DOHH2 (cell line): ENCODE measurements around the gene MEDAG.

ENCODE experiments used
- H3F3A ChIP-seq: fragments of 200-600 bp; sonication (generic), shearing (Covaris generic); 2 replicates; pipeline ENCODE4 v1.6.0; 2016; ENCODE audit warnings: antibody characterized with exemption, mild to moderate bottlenecking; ENCODE audit not compliant: control insufficient read depth, insufficient read depth
- H3K27ac ChIP-seq: fragments of 200-600 bp; sonication (generic); 2 replicates; pipeline ENCODE4 v1.5.1; 2014; ENCODE audit warnings: low read depth, mild to moderate bottlenecking, low read length, moderate library complexity
- H3K27me3 ChIP-seq: fragments of 200-600 bp; sonication (generic); 2 replicates; pipeline ENCODE4 v1.6.1; 2014; ENCODE audit warnings: mild to moderate bottlenecking, low read length, mixed read lengths; ENCODE audit not compliant: control insufficient read depth
- H3K36me3 ChIP-seq: fragments of 200-600 bp; sonication (generic); 2 replicates; pipeline ENCODE4 v1.6.1; 2014; ENCODE audit warnings: mild to moderate bottlenecking, low read length, moderate library complexity, mixed read lengths; ENCODE audit not compliant: control insufficient read depth
- H3K4me1 ChIP-seq: fragments of 200-600 bp; sonication (generic); 2 replicates; pipeline ENCODE4 v1.6.1; 2014; ENCODE audit warnings: mild to moderate bottlenecking, low read length, mixed read lengths; ENCODE audit not compliant: control insufficient read depth
- H3K4me2 ChIP-seq: fragments of 200-600 bp; sonication (generic); 2 replicates; pipeline ENCODE4 v1.6.0; 2014; ENCODE audit warnings: mild to moderate bottlenecking, low read length, moderate library complexity
- H3K4me3 ChIP-seq: fragments of 200-600 bp; sonication (generic); 2 replicates; pipeline ENCODE4 v1.5.1; 2014; ENCODE audit warnings: mild to moderate bottlenecking, low read length, mixed read lengths
- H3K79me2 ChIP-seq: fragments of 200-600 bp; sonication (generic); 2 replicates; pipeline ENCODE4 v1.6.1; 2014; ENCODE audit warnings: mild to moderate bottlenecking, low read length, mixed read lengths; ENCODE audit not compliant: control insufficient read depth
- H3K9me2 ChIP-seq: fragments of 200-600 bp; sonication (generic); replicated peaks from 2 replicates; pipeline ENCODE4 v1.6.1; 2014; ENCODE audit warnings: mild to moderate bottlenecking, low read length, mixed read lengths; ENCODE audit not compliant: control insufficient read depth
- H3K9me3 ChIP-seq: fragments of 200-600 bp; sonication (generic); 2 replicates; pipeline ENCODE4 v1.6.1; 2014; ENCODE audit warnings: antibody characterized with exemption, low read length, mixed read lengths; ENCODE audit not compliant: control insufficient read depth, insufficient read depth
- H4K20me1 ChIP-seq: fragments of 200-600 bp; sonication (generic); 2 replicates; pipeline ENCODE4 v1.6.0; 2014; ENCODE audit warnings: low read depth, mild to moderate bottlenecking, antibody characterized with exemption, low read length, moderate library complexity; ENCODE audit not compliant: control insufficient read depth, insufficient read depth
- EZH2phosphoT487 ChIP-seq: fragments of 200-600 bp; sonication (generic); IDR thresholded peaks from 2 replicates; pipeline ENCODE4 v1.6.1; 2017; ENCODE audit warnings: borderline replicate concordance, mild to moderate bottlenecking, antibody characterized with exemption, low read length, moderate library complexity, mixed read lengths
- TF ChIP-seq, protein P1 (sequence below): fragments of 200-600 bp; sonication (generic); IDR thresholded peaks from one replicate; pipeline ENCODE4 v1.5.1; 2014; ENCODE audit warnings: antibody characterized with exemption, mild to moderate bottlenecking, low read depth, low read length; ENCODE audit not compliant: poor library complexity, severe bottlenecking

The MEDAG gene

DNA sequence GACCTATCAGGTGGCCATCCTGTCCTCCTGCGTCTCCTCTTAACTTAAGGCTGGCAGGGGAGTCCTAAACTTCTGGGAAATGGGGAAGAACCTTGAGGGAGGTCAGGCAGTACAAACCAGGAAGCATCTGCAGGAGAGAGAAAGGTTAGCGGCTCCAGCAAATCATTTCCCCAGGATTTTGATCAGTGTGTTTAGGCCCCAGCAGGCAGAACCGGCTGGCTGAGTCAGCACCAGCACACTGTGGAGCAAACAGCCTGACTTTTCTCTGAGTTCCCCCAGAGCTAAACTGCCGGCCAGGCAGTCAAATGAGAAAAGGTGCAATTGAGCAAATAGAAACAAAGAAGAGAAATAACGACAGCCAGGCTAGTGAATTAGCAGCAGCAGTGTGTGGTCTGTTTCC, 46.7 kb upstream of the MEDAG start:
- no peak overlapping the region for H3K4me2 ChIP-seq
- H3K27ac ChIP-seq = no peak overlapping the region
- no peaks in the 10 kb centered on the region for H3K79me2 ChIP-seq
- H3K27me3 ChIP-seq = no peaks in the 10 kb centered on the region
- TF ChIP-seq, protein P1, sequence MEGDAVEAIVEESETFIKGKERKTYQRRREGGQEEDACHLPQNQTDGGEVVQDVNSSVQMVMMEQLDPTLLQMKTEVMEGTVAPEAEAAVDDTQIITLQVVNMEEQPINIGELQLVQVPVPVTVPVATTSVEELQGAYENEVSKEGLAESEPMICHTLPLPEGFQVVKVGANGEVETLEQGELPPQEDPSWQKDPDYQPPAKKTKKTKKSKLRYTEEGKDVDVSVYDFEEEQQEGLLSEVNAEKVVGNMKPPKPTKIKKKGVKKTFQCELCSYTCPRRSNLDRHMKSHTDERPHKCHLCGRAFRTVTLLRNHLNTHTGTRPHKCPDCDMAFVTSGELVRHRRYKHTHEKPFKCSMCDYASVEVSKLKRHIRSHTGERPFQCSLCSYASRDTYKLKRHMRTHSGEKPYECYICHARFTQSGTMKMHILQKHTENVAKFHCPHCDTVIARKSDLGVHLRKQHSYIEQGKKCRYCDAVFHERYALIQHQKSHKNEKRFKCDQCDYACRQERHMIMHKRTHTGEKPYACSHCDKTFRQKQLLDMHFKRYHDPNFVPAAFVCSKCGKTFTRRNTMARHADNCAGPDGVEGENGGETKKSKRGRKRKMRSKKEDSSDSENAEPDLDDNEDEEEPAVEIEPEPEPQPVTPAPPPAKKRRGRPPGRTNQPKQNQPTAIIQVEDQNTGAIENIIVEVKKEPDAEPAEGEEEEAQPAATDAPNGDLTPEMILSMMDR = no peak
- TF ChIP-seq EZH2phosphoT487 = no peak
- H3K9me3 ChIP-seq = no peaks in the 10 kb centered on the region
- no peaks in the 10 kb centered on the region for H4K20me1 ChIP-seq
- no peaks in the 10 kb centered on the region for H3K36me3 ChIP-seq
- no peaks in the 10 kb centered on the region for H3F3A ChIP-seq
- H3K4me3 ChIP-seq = no peak overlapping the region
- H3K4me1 ChIP-seq = no peaks in the 10 kb centered on the region
- H3K9me2 ChIP-seq = no peaks in the 10 kb centered on the region

DNA sequence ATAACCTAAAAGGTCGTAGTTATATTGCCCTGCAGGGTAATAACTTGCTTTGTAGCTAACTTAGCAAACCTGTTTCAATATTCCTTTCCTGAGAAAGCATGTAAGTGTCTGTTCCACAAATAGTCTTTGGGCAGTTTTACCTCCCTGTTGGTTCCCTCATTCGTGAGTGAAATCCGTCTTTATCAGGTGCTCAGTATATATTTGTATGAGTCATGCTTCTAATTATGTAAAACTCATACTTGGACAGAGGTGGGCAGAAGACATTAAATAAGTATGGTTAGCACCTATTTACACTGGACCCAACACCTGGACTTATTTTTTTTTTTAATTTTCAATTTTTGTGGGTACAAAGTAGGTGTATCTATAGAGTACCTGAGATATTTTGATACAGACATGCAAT, 44.9 kb upstream of the MEDAG start:
- no peaks in the 10 kb centered on the region for H3K79me2 ChIP-seq
- TF ChIP-seq EZH2phosphoT487 = no peak
- TF ChIP-seq, protein P1 = no peak

GRCh38 chr13:30861836-30862467, 44.1 kb upstream of the MEDAG start:
- peaks cover 3% of the 10 kb centered on the region for H3K27me3 ChIP-seq
- no peak overlapping the region for H3K4me2 ChIP-seq
- no peaks in the 10 kb centered on the region for H3K79me2 ChIP-seq
- H3K36me3 ChIP-seq = no peaks in the 10 kb centered on the region
- H3K9me3 ChIP-seq = no peaks in the 10 kb centered on the region
- no peak overlapping the region for H3K27ac ChIP-seq
- no peak overlapping the region for H3K4me3 ChIP-seq
- TF ChIP-seq, protein P1 = no peak
- TF ChIP-seq EZH2phosphoT487 = no peak
- H3K9me2 ChIP-seq = no peaks in the 10 kb centered on the region
- no peaks in the 10 kb centered on the region for H3F3A ChIP-seq
- H3K4me1 ChIP-seq = no peaks in the 10 kb centered on the region
- no peaks in the 10 kb centered on the region for H4K20me1 ChIP-seq

More for the DNA sequence above, 44.9 kb upstream of the MEDAG start:
- Histone ChIP-seq H3K9me3 (no peaks in the 10 kb centered on the region), H3F3A (no peaks in the 10 kb centered on the region), H3K27ac (no peak overlapping the region), H4K20me1 (no peaks in the 10 kb centered on the region), H3K36me3 (no peaks in the 10 kb centered on the region), H3K4me2 (no peak overlapping the region), H3K4me1 (no peaks in the 10 kb centered on the region), H3K27me3 (no peaks in the 10 kb centered on the region; the same call in 1 of the 2 replicates), H3K4me3 (no peak overlapping the region), H3K9me2 (no peaks in the 10 kb centered on the region)
